GM18519 (cell line): ENCODE results near the gene GASK1B.

ENCODE experiments used
- ATAC-seq: cut with Tn5 transposase; IDR thresholded peaks from one replicate; pipeline ENCODE4 v1.9.1; 2021; ENCODE audit warnings: mild to moderate bottlenecking, moderate library complexity; ENCODE audit not compliant: unreplicated experiment, low FRiP score

Gene GASK1B

GRCh38 chr4:158172261-158173258 is at the start of gene GASK1B:
TSS of gene GASK1B (minus strand) at chr4:158173025. CDS start at chr4:158171375, 1,650 bp downstream.
- ATAC-seq = no peak

- no peak for ATAC-seq
These were observed 46.8 kb upstream of the GASK1B start for GRCh38 chr4:158219623-158220022.

- no peak for ATAC-seq
These were observed 44.9 kb upstream of the GASK1B start for GRCh38 chr4:158217763-158218162.

- no peak for ATAC-seq
These were observed 42.0 kb upstream of the GASK1B start for GRCh38 chr4:158214856-158215255.

- ATAC-seq = no peak
These were observed 40.6 kb upstream of the GASK1B start for GRCh38 chr4:158213466-158213865.

- ATAC-seq = no peak
These were observed 38.4 kb upstream of the GASK1B start for GRCh38 chr4:158211222-158211621.

GRCh38 chr4:158209825-158210807 is 37.3 kb upstream of the GASK1B start, which contains the start of gene TMEM144:
TSS of gene TMEM144 (plus strand) at chr4:158210486. CDS start at chr4:158212668, 2,182 bp downstream.
- ATAC-seq = no peak

GRCh38 chr4:158208963-158209640 is 36.3 kb upstream of the GASK1B start:
- ATAC-seq = peak; percentile 54

- ATAC-seq = no peak
These were observed 31.1 kb upstream of the GASK1B start for GRCh38 chr4:158203929-158204328.

GRCh38 chr4:158203436-158203835 is 30.6 kb upstream of the GASK1B start:
- no peak for ATAC-seq

- ATAC-seq = no peak
These were observed 29.7 kb upstream of the GASK1B start for GRCh38 chr4:158202481-158202880.

- ATAC-seq = no peak
These were observed 29.1 kb upstream of the GASK1B start for GRCh38 chr4:158201876-158202275.

GRCh38 chr4:158201322-158201721 is 28.5 kb upstream of the GASK1B start:
- no peak for ATAC-seq

GRCh38 chr4:158200214-158200613 is 27.4 kb upstream of the GASK1B start:
- ATAC-seq = no peak

- ATAC-seq = no peak
These were observed 24.5 kb upstream of the GASK1B start for GRCh38 chr4:158197194-158197776.

GRCh38 chr4:158195297-158195696 is 22.5 kb upstream of the GASK1B start:
- ATAC-seq = no peak

- ATAC-seq = no peak
These were observed 20.4 kb upstream of the GASK1B start for GRCh38 chr4:158193171-158193749.

- no peak for ATAC-seq
These were observed 19.8 kb upstream of the GASK1B start for GRCh38 chr4:158192439-158193158.

- no peak for ATAC-seq
These were observed 17.9 kb upstream of the GASK1B start for GRCh38 chr4:158190718-158191117.
